Measurements from ENCODE around the gene MDFIC. TPM values are rescaled to one million over a fixed set of nuclear protein-coding genes. Genes with fewer than 3 reads are reported as not detected.

Gene MDFIC
- total RNA-seq, 2 experiments from 2014 or later = 53.5 to 55.3 TPM

DNA sequence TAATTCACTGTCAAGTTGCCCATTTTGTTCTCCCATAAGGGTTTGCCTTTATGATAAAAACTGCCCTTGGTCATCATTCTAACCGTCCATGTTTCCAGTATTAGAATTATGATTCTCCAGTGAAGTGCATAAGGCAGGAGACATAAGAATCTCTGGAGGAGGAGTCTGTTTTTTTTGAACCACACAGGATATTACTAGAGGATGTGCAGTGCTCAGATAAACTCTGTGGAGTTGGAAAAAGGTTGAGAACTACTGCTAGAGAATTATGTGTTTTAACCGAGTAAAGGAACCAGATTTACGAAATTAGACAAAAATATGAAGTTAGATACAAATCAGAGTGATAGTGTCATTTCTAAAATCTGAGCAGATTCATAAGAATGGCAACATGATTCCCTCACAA is 40.5 kb downstream of the MDFIC start:
- CTCF ChIA-PET = no interaction called here
- Mint-ChIP-seq H3K9me3 (no peaks in the 10 kb centered on the region), H3K36me3 (ENCODE audit: low read depth) (peaks cover 34% of the 10 kb centered on the region), H3K27ac (no peak overlapping the region), H3K4me3 (no peak overlapping the region), H3K4me1 (ENCODE audit: low read depth) (peaks cover 59% of the 10 kb centered on the region), H3K27me3 (no peaks in the 10 kb centered on the region)
- ATAC-seq = no peak
- POLR2A ChIA-PET = no interaction called here
- intact Hi-C loops (cut with micrococcal nuclease) = no loop called here
- no peak for DNase-seq
- TF ChIP-seq, protein P1, sequence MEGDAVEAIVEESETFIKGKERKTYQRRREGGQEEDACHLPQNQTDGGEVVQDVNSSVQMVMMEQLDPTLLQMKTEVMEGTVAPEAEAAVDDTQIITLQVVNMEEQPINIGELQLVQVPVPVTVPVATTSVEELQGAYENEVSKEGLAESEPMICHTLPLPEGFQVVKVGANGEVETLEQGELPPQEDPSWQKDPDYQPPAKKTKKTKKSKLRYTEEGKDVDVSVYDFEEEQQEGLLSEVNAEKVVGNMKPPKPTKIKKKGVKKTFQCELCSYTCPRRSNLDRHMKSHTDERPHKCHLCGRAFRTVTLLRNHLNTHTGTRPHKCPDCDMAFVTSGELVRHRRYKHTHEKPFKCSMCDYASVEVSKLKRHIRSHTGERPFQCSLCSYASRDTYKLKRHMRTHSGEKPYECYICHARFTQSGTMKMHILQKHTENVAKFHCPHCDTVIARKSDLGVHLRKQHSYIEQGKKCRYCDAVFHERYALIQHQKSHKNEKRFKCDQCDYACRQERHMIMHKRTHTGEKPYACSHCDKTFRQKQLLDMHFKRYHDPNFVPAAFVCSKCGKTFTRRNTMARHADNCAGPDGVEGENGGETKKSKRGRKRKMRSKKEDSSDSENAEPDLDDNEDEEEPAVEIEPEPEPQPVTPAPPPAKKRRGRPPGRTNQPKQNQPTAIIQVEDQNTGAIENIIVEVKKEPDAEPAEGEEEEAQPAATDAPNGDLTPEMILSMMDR (IDR thresholded peaks at IDR 0.05) = no peak

DNA sequence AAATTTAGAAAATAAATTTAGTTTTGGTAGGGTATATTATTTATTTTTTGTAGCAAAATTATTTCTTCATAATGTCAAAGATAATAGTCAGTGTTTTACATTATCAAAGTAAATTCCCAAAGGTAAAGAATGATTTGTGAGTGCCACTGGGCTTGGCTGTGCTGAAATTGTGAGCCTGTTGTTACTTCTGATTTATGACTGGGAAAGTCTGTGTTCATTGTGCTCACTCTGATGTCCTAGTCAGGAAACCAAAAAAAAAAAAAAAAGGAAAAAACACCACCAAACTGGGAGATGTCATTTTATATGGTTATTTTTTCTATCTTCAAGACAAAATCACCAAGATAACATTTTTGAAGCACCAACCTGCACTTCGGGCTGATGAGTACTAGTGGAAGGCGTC is 44.3 kb downstream of the MDFIC start:
- Mint-ChIP-seq H3K27ac (no peak overlapping the region), H3K27me3 (no peaks in the 10 kb centered on the region), H3K4me1 (ENCODE audit: low read depth) (peaks cover 57% of the 10 kb centered on the region), H3K4me3 (no peak overlapping the region), H3K9me3 (no peaks in the 10 kb centered on the region), H3K36me3 (ENCODE audit: low read depth) (peaks cover 37% of the 10 kb centered on the region)
- intact Hi-C loops (cut with micrococcal nuclease) = no loop called here
- CTCF ChIA-PET = no interaction called here
- TF ChIP-seq, protein P1 (IDR thresholded peaks at IDR 0.05) = no peak
- no peak for DNase-seq
- ATAC-seq = no peak
- POLR2A ChIA-PET = no interaction called here

- CTCF ChIA-PET = interaction anchor here (1.1 to 1.5 kb wide), 2 partner anchors 11 to 19 kb away, joined by 3 read pairs; no protein-coding TSS in a partner anchor
- Mint-ChIP-seq H3K4me3 (no peak overlapping the region), H3K36me3 (ENCODE audit: low read depth) (peaks cover 30% of the 10 kb centered on the region), H3K9me3 (no peaks in the 10 kb centered on the region), H3K27me3 (no peaks in the 10 kb centered on the region), H3K27ac (no peak overlapping the region), H3K4me1 (ENCODE audit: low read depth) (peaks cover 64% of the 10 kb centered on the region)
- ATAC-seq (no peak), DNase-seq (no peak)
- intact Hi-C loops (cut with micrococcal nuclease) = no loop called here
- POLR2A ChIA-PET = no interaction called here
- TF ChIP-seq, protein P1 (IDR thresholded peaks at IDR 0.05) = no peak
These were observed 47.2 kb downstream of the MDFIC start for GRCh38 chr7:114969096-114969495.

DNA sequence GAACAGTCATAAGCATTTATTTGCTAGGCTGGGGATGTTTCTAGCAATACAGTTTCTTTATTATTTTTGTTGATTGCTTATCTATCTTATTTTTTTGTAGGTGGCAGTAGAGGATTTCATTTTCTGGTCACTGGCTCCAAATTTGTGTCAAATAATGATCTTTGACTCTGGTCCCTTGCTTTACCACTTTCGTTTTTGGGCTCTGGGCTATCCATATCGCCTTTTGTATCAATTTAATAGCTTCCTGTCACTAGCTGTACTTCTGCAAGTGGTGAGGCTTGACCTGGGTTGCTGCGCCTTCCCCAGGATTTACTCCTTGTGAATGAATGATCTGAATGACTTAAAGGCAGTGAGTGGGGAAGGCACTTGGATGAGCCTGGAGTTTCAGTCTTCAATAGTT is 48.4 kb downstream of the MDFIC start:
- ATAC-seq (peak; percentile 24), DNase-seq (no peak)
- Mint-ChIP-seq H3K4me3 (no peak overlapping the region), H3K9me3 (no peaks in the 10 kb centered on the region), H3K36me3 (ENCODE audit: low read depth) (peaks cover 24% of the 10 kb centered on the region), H3K27ac (peak overlapping the region; percentile 34), H3K27me3 (no peaks in the 10 kb centered on the region), H3K4me1 (ENCODE audit: low read depth) (peaks cover 68% of the 10 kb centered on the region)
- TF ChIP-seq, protein P1 (IDR thresholded peaks at IDR 0.05) = no peak
- CTCF ChIA-PET = interaction anchor here (1.1 to 1.5 kb wide), 3 partner anchors 12 to 18 kb away, joined by 3 read pairs; no protein-coding TSS in a partner anchor
- intact Hi-C loops (cut with micrococcal nuclease) = no loop called here
- POLR2A ChIA-PET = interaction anchor here (0.5 kb wide), 1 partner anchor 301 kb away, joined by 3 read pairs; no protein-coding TSS in a partner anchor

- no peaks in the 10 kb centered on the region for H3K9me3 Mint-ChIP-seq
- TF ChIP-seq, protein P1 (IDR thresholded peaks at IDR 0.05) = no peak
- H3K36me3 Mint-ChIP-seq (ENCODE audit: low read depth) = peaks cover 23% of the 10 kb centered on the region
- no peak overlapping the region for H3K4me3 Mint-ChIP-seq
- H3K4me1 Mint-ChIP-seq (ENCODE audit: low read depth) = peaks cover 65% of the 10 kb centered on the region
- DNase-seq (no peak), ATAC-seq (no peak)
- intact Hi-C loops (cut with micrococcal nuclease) = no loop called here
- POLR2A ChIA-PET = interaction anchor here (0.5 kb wide), 1 partner anchor 301 kb away, joined by 3 read pairs; no protein-coding TSS in a partner anchor
- H3K27ac Mint-ChIP-seq = peak overlapping the region; percentile 34
- CTCF ChIA-PET = interaction anchor here (1.0 to 1.4 kb wide), 2 partner anchors 13 to 17 kb away, joined by 3 to 4 read pairs; no protein-coding TSS in a partner anchor
- H3K27me3 Mint-ChIP-seq = no peaks in the 10 kb centered on the region
These were observed 48.8 kb downstream of the MDFIC start for GRCh38 chr7:114970732-114971131.
